WTC11 (cell line): ENCODE measurements around the gene PIP4P1.

Source experiments
- ATF2 ChIP-seq: sonication (generic); formaldehyde crosslinking; IDR thresholded peaks from 2 replicates; pipeline ENCODE4 v1.8.1; 2022; ENCODE audit warnings: low read depth, missing genetic modification reagents, borderline replicate concordance
- ATF3 ChIP-seq: sonication (generic); formaldehyde crosslinking; conservative IDR thresholded peaks from 2 replicates; pipeline ENCODE4 v1.8.1; 2022; ENCODE audit warnings: mild to moderate bottlenecking, missing genetic modification reagents
- CTCF ChIP-seq: fragments of 200-600 bp; IDR thresholded peaks from 2 replicates; pipeline ENCODE4 v1.8.0; 2022; ENCODE audit warnings: antibody characterized with exemption
- HMGXB4 ChIP-seq: sonication (generic); formaldehyde crosslinking; IDR thresholded peaks from 2 replicates; pipeline ENCODE4 v1.8.1; 2023; ENCODE audit warnings: mild to moderate bottlenecking, moderate library complexity, missing genetic modification reagents
- JUN ChIP-seq: sonication (generic); formaldehyde crosslinking; IDR thresholded peaks from 2 replicates; pipeline ENCODE4 v1.8.0; 2023; ENCODE audit warnings: mild to moderate bottlenecking, missing genetic modification reagents

- no peak for TF ChIP-seq CTCF
- no peak for TF ChIP-seq ATF3 (CRISPR knock-in tag)
- TF ChIP-seq JUN = no peak
- TF ChIP-seq HMGXB4 (CRISPR knock-in tag) = no peak
- no peak for TF ChIP-seq ATF2
Measured at GRCh38 chr14:20422886-20423285, 38.3 kb downstream of the PIP4P1 start.
